H1 (cell line): ENCODE measurements around the gene EHD2. TPM values are rescaled to one million over a fixed set of nuclear protein-coding genes. Genes with fewer than 3 reads are reported as not detected.

Source experiments
- ASH2L ChIP-seq: fragments of 200-600, 300-600 bp; sonication (generic); IDR thresholded peaks from one replicate; pipeline ENCODE4 v1.7.1; 2017; ENCODE audit warnings: low read length
- CEBPB ChIP-seq: IDR thresholded peaks from 2 replicates; pipeline ENCODE4 v1.6.1; 2012; ENCODE audit warnings: low read depth, low read length
- CHD7 ChIP-seq: fragments of 300-600 bp; sonication (generic); IDR thresholded peaks from 2 replicates; pipeline ENCODE4 v1.7.1; 2012; ENCODE audit warnings: low read length, moderate library complexity, mild to moderate bottlenecking, inconsistent platforms; ENCODE audit not compliant: insufficient replicate concordance
- CREB1 ChIP-seq: IDR thresholded peaks from 2 replicates; pipeline ENCODE4 v1.6.1; 2012; ENCODE audit warnings: inconsistent platforms
- JUND ChIP-seq: IDR thresholded peaks from 2 replicates; pipeline ENCODE4 v1.6.1; 2011; ENCODE audit warnings: mild to moderate bottlenecking, improper control_type of control experiment, low read length
- KDM5A ChIP-seq: fragments of 200-600 bp; IDR thresholded peaks from 2 replicates; pipeline ENCODE4 v1.7.1; 2012; ENCODE audit warnings: mild to moderate bottlenecking, low read length, inconsistent platforms, mixed read lengths
- MAFK ChIP-seq: IDR thresholded peaks from 2 replicates; pipeline ENCODE4 v1.6.1; 2012; ENCODE audit warnings: low read depth, mild to moderate bottlenecking, improper control_type of control experiment, low read length
- POU5F1 ChIP-seq: IDR thresholded peaks from 2 replicates; pipeline ENCODE4 v1.6.1; 2011; ENCODE audit warnings: low read depth, mild to moderate bottlenecking, low read length, moderate library complexity
- polyA plus RNA-seq, 7 experiments: library from polyadenylated mRNA; depleted of rRNA in 3 of 7; stranded (reverse) in 5 of 7; unstranded in 2 of 7; fragments of >200 nt in 5 of 7; fragments of 200-250 nt in 2 of 7; gene quantifications; 1 replicate in 5 of 7; 2 replicates in 1 of 7; 4 replicates in 1 of 7; pipeline versions ENCODE4 v1.2.1 to v1.2.3, GENCODE V29; 2011 to 2013; ENCODE audit warnings: missing spikeins in 2 of 7, mixed read lengths in 2 of 7
- total RNA-seq: library from RNA; stranded (reverse); fragmentation: NEBNext Ultra II Directional; extraction: Animal tissue kit (Norgen Biotek cat#: 25700); gene quantifications from 2 replicates; pipeline ENCODE4 v1.2.1, GENCODE V29; 2021

Gene EHD2
- total and polyA plus RNA-seq, 2 of the 8 experiments (the other 6 are each of a cell fraction or from before 2014, with no cell fraction given): 4.5 to 14.3 TPM

DNA sequence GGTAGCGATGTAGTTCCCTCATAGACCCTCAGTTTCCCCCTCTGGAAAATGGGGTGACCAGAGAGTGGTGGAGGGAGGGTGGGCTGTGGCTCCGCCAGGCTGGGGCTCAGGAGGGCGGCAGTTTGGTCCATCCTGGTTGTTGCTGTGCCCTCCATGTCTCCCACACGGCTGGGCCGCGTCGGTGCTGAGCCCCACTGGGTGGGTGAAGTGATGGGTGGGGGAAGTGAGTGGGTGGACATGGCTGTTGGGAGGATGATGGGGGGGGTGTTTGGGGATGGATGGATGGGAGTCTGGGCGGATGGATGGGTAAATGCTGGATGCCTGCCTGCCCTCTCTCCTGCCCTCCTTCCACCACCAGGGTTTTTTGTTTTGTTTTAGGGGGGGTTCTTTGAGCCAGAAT is 16.6 kb upstream of the EHD2 start (continued):
- TF ChIP-seq CHD7 (no peak), ASH2L (no peak), JUND (no peak), MAFK (no peak), CREB1 (no peak), KDM5A (no peak), CEBPB (no peak), POU5F1 (no peak)
